ENCODE data around the gene ABCC8.

Gene ABCC8

DNA sequence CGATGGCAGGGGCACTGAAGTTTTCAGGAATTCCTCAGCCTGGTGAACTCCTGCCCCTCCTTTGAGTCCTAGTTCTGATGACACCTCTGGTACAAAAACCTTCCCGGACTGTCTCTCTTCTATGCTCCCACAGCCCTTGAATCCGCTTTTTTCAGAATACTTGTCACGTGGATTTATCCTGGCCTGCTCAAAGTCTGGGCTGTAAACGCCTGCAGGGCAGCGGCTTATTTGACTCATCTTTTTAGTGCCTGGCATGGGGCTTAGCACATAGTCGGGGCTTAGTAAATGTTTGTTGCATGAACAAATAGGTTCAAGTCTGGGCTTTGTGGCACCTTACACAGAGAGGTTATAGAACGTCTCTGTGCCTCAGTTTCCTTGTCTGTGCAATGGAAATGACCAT is 74.8 kb downstream of the ABCC8 start:
- no peak for DNase-seq

DNA sequence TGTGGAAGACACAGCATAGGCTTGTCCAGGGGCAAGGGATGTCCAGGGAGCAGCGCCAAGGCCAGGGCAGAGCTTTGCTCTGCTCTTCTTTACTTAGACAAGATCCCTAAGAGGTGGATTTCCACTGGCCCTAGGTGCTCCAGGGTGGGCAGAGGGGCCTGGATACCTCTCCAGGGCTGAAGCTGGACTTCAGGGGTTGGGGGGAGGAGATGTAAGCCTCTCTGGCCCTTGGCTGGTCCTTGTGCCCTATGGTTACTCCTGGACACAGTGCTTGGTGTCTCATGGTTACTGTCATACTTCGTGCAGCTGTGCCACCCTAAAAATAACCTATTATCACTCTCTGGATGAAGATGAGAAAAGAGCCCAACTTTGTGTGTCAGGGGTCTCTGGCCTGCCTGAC is 75.3 kb downstream of the ABCC8 start:
- DNase-seq, result no peak

DNA sequence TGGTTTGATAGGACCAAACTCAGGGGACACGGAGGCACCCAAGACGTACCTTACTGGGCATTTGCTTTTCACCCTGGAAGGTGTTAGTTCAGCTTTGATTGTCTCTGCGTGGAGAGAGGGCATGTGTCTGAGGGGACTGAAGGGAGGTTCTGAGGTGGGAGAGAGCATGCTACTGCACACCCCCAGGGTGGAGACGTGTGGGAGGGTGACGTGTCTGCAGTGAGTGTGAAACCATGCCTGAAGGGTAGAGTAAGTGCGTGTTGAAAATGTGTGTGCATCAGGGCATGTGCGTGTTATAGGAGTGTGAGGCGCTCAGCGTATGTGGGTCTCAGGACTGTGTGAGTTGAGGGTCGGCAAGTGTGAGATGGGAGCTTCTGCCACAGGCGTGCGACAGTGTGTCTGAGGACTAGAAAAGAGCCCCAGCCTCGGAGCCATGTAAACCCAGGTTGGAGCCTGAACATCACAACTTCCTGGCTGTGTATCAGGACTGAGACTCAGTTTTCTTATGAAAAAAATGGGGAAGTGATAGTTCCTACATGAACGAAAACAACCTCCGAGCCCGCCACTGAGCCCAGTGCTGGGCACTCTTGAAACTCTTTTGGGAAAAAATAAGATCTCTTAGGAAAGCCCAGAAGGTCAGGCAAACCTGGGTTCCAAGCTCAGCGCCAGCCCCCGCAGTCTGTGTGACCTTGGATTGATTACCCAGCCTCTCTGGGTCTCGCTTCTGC is 76.4 kb downstream of the ABCC8 start:
- DNase-seq, result no peak

DNA sequence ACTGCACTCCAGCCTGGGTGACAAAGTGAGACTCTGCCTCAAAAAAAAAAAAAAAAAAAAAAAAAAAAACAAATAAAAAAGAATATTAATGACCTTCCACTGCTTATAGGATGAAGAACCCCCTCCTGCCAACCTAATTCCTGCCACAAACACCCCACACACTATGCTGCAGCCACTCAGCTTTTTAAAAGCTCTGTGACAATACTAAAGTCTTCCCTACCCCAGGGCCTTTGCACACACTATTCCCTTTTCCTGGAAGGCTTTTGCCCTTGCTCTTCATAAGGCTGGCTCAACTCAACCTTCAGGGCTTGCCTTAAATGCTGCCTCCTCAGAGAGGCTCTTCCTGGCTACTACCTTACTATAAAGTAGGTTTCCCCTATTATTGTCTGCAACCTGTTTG is 77.4 kb downstream of the ABCC8 start:
- DNase-seq, result no peak

DNA sequence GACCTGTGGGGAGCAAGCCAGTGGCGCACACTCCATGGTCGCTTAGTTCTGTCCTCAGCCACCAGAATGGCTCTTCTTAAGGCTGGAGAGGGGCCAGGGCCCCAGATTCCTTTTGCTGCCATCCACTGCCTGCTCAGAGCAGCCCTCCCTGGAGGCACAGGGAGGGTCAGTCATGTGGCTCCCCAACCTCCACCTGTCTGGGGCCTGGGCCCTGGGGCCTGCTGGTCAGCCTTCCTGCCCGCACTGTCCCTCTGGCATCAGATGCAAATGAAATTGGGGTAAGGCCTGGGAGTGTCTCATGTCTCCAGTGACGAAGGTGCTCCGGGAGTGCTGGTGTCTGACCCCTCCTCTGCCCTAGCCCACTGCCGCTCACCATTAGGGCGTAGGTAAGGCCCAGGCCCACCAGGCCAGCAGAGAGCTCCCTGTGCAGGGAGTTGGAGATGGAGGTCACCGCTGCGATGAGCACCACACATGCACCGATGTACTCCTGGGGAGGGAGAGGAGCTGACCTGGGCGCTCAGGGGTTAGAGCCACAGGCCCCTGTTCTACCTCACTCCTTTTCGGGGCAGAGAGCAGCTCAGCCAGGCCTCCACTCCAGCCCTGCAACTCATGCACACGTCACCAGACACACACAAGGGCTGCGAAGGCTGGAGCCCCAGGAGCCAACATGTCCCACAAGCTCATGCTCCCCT is 79.2 kb downstream of the ABCC8 start:
- no peak for DNase-seq

DNA sequence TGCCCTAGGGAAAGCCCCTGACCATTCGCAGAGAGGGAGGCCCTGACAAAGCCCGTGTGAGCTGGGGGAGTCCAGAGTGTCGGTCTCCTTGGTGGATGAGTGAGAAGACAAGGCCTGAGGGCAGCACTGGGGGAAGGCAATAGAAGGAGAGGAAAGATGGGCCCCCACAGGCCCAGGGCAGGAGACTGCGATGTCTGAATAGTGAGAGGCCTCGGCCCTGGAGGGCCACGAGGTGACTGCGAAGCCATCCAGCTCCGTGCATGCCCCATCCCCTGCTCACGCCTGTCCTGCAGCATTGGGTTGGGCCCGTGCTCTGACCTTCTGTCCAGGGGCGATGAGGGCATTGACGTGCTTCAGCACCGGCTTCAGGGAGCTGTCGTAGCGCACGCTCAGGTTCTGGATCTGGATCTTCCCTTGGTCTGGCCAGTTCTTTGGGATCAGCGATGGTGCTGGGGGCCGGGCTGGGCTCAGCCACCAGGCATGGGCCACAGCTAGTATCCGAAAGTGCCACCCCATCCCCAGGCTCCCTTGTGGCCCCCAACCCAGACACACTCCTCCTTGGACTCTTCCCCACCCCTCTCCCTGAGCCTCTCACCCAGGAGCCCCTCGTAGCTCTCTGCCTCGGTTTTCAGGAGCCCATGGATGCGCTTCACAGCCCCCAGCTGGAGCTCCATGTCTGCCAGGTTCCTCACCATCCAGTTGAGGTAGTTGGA is 79.9 kb downstream of the ABCC8 start:
- DNase-seq, result no peak

DNA sequence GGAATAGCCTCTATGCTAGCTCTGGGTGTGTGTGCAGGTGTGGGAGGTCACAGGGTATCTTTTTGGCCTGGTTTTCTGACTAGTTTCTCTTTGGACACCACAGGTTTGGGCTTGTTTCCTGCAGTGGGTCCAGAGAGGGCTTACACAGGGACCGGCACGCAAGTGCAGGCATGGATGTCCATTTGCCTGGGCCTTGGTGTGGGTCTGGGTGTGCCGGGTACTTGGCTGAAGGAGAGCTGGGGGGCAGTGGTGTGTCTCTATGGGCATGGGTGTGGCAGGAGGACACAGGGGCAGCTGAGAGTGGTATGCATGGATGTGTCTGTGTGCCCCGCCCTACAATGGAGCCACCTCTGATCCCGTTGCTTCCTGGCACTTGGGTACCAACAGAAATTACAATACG is 80.7 kb downstream of the ABCC8 start:
- DNase-seq, result no peak

DNA sequence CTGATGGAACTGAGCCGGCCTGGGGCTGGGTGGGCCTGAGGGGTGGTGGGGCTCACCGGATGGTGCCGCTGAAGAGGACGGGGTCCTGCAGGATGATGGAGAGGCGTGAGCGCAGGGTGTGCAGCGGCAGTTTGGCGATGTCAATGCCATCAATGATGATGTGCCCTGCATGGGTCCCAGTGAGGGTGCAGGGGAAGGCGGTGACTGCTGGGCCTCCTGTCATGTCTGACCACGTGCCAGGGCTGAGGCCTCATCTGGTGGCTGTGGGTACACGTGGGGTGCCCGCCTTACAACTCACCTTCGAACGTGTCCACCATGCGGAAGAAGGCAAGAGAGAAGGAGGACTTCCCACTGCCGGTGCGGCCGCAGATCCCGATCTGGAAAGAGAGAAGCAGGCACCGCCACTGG is 81.1 kb downstream of the ABCC8 start:
- no peak for DNase-seq

DNA sequence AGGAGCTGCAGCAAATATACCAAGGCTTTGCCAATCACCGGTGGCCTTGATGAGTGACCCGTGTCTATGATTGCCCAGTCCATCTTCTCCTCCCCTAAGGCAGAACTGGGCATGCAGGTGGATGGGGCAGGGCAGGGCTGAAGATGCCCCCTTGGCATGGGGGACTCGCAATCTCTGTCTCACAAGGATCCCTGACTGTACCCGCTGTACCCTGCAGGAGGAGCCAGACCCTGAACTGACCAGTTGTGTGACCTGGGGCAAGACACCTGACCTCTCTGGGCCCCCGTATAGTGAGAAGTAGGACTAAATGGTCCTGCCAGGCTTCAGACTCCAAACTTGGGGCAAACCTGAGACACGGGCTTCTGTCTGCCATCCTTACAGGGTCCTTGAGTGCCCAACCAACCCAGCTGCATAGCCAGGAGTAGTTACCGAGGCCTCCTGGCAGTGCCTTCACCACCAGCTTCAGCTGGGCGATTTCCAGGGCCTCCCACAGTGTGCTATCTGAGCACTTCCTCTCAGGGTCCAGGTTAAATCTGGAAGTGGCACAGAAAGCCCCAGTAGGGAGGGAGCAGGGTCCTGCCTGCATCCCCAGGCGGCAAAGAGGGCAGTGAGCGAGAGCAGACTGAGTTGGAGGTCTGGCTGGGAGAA is 81.8 kb downstream of the ABCC8 start:
- DNase-seq, result no peak

DNA sequence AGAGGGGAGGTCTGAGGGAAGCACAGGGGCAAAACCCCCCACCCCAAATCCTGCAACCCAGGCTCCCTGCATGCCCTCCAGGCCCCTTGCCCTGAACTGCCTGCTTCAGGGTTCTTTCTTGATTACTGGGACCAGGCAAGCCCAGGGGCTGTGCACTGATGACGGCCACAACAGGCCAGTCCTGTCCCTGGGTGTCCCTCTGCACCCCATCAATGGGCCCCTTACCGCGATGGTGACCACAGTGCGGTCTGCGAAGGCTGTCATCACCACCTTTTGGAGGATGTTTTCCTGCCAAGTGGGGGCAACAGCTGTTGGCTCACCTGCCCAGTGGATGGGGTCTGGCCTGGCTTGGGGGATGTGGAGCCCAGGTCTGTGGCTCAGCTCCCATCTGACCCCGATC is 83.2 kb downstream of the ABCC8 start:
- DNase-seq, result no peak

DNA sequence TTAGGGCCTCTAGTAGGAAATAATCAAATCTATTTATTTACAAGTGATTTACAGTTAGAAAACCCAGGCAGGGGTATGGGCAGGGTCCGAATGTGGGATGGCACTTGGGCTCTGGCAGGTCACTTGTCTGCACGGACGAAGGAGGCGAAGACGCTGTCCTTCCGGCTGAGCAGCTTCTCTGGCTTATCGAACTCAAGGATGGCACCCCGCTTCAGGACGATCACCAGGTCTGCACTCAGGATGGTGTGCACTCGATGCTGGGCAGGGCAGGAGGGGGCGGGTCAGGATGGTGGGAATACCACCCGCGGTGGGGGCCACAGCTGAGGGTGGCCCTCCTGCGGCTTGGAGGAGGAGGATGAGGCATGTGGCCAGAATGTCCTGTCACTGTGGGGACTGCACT is 83.8 kb downstream of the ABCC8 start:
- no peak for DNase-seq

DNA sequence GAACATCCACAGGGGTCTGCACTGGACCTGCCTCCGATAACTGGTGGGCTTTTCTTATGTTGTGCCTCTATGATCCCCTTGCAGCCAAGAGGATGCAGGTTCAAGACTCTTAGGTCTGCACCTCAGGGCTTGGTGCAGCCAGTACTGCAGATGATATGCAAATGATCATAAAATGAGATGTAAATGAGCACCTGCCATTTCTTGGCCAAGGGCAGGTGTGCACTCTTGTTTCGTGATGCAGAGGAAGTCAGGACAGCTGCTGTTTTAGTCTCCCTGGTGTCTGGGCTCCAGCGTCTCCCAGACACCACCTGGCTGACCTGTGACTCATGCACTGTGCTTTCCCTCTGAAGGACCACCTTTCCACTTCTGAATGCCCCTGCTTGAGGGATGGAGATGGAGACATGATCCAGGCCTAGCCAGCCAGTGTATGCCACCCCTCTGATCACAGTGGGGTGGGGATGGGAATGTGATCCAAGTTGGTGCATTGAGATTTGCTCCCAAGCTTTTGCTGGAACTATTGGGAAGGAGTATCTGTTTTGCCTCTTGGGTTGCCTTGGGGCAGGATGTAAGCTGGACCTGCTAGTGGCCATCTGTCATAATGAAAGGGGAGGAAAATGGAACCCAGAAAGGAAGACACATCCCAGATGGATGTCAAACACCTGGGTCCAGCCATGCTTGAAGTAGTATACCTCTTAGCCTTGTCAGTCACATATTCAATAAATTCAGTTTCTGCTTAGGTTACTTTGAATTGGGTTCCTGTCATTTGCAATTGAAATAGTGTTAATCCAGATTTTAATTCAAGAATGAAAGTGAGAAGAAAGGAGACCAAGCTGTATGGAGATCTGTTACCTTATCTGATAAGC is 84.9 kb downstream of the ABCC8 start:
- no peak for DNase-seq

DNA sequence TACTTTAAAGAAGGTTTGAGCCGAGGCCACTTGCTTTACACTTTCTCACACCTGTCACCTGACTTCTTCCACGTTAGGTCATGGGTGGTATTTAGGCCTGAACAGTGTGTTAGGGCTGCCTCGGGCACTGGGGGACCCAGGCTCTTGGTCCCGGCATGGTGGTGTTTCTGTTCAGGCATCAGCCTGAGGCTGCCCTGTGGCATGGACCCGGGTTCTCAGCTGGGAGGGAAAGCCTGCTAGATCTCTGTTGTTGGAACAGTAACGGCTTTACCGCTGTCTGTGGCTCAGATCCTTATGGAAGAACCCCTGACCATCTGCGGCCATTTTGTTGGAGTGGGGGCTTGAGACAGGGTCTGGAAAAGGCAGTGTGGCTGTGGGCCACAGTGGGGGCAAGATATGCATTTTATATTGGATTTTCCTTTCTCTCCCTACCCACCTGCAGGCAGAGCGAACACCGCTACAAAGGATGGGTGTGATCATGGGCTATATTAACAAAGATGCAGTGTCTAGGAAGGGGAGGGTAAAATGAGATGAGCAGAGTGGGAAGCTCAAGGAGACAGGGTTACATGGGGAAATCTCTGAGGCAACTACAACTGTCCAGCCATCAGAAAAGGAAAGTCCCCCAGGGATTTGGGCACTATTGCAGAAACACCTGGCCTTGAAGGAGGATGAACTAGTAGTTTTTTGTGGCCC is 86.5 kb downstream of the ABCC8 start:
- no peak for DNase-seq

DNA sequence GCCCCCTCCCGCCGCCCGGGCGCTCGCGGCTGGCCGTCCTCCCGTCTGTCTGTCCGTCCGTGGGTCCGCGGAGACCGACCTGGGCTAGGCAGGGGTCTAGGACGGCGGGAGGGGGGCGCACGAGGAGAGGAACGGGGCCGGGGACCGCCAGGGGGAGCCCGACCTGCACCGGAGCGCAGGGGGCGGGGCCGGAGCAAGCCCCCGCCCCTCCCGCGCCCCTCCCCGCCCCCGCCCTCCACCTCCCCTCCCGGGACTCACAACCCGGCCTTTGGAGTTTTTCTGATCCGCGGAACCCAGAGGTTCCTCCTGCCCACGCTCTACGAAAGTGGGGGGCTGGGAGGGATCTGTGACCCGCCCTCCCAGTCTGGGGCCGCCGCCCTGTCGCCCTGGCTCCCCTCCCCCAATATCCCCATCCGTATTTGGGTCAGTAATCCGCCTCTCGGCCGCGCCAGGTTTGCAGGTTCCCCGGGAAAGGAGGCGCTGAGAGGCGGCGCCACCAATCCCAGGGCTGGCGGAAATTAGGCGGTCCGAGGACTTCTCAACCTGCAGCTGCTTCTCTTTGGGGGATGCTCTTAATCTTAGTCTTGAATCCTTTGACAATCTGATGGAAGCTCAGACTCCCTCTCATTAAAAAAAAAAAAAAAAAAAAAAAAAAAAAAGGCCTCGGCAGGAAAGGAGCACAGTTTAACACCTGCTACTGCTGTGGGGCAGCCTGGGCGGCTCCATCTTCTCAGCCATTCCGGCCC is 87.3 kb downstream of the ABCC8 start:
- no peak for DNase-seq

DNA sequence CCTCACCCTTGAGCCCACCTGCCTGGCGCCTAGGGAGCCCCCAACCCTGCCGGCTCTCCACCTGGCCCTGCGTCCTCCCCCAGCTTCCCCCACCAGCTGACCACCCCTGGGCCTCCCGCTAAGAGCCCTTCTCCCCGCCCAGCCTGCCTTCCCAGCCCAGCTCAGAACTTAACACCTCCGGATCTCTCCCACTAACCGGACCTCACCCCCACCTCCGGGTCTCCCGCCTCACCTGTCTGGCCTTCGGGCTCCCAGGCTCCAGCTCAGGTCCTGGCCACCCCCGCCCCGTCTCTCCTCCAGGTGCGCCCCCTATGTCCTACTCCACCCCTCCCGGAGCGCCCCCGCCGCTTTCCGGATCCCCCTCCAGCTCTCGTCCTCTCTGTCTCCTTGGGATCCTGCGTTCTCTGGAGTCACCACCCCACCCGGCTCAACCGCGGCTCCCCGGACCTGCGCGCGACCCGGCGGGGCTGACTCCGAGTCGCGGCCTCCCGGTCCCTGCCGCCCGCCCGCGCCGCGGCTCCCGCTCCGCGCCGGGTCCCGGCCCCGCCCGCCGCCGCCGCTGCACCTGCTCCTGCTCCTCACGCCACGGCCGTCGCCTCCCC is 87.9 kb downstream of the ABCC8 start, which contains the start of gene KCNJ11:
Gene KCNJ11 (minus strand): TSS at position 51 of the 602 bp plus-strand sequence. CDS start 568 bp downstream, outside the sequence.
- no peak for DNase-seq

DNA sequence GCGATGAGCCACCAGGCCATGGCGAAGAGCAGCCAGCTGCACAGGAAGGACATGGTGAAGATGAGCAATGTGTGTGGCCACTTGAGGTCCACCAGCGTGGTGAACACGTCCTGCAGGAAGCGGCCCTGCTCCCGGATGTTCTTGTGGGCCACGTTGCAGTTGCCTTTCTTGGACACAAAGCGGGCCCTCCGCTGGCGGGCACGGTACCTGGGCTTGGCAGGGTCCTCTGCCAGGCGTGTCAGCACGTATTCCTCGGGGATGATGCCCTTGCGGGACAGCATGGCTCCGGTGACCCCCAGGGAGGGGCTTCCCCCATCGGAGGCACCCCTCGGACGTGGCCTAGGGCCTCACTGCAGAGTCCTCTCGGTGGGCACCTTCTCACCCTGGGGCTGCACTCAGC is 88.8 kb downstream of the ABCC8 start:
- no peak for DNase-seq

DNA sequence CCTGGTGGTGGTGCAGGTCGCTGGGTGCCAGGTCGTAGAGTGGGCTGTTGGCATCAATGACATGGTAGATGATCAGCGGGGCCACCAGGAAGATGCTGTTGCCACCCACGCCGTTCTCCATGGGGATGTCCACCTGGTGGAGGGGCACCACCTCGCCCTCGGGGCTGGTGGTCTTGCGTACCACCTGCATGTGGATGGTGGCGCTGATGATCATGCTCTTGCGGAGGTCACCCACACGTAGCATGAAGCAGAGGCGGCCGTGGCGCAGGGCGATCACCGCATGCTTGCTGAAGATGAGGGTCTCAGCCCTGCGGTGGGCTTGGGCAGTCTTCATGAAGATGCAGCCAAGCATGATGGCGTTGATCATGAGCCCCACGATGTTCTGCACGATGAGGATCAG is 89.4 kb downstream of the ABCC8 start:
- no peak for DNase-seq

DNA sequence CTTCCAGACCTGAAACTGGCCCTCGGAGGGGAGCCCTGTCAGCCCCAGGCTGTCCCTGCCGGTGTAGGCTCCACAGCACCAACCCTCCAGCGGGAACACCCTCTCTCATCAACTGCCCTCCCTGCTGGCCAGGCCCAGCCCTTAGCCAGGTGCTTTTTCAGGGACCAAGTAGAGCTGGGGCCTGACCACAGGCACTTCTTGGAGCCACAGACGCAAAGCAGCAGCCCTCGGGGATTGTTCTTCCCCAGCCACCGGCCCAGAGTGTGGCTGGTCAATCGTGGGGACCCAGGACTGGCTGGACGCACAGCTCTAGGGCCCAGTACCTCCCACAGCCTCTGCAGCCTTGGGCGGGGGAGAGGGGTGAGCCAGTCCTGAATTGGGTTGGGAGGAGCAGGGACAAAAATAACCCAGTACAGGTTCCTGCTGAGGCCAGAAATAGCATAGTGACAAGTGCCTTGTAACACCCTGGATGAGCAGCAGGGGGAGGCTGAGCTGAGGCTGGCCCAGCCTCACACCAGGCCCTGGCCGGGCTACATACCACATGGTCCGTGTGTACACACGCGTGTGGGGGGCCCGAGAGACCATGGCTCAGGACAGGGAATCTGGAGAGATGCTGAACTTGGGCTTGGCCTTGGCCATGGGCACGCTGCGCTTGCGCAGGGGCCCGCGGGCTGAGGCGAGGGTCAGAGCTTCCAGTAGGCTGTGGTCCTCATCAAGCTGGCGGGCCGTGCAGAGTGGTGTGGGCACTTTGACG is 90.1 kb downstream of the ABCC8 start:
- DNase-seq, result no peak

DNA sequence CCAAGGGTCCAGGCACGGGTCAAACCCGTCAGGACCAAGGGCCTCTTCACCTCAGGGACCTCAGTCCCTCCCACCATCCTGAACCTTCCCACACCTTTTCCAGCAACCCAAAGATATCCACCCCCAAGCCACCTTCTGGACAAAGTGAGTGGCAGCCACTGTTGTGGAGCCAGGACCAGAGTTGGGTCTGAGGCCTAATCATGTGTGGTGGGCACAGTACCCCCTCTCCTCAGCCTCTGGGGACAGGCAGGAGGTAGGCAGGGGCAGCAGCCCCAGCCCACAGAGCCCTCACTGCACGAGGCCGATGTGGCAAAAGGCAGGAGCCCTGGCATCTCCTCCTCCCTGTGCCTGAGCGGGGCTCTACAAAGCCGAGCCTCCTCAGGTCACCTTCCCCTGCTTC is 90.7 kb downstream of the ABCC8 start:
- no peak for DNase-seq

DNA sequence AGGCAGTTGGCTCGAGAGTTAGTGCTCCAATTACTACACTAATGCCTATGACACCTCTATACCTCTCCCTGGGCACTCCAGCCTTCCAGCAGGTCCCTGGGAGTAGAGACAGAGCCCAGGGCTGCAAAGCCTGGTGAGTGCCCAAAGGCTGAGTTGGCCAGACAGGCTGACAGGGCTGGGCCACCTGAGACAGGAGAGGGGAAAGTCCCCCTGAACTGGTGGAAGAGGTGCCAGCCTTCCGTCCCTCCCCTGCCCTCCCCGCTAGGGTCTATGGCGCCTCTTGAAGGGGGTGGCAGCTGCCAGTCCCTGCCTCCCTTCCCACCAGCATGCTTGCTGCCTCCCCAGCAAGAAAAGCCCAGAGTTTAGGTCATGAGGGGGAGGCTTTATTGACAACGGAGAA is 91.2 kb downstream of the ABCC8 start:
- DNase-seq, result no peak
